ENCODE measurements around the gene PABPC3. TPM values are rescaled to one million over a fixed set of nuclear protein-coding genes. Genes with fewer than 3 reads are reported as not detected.

Gene PABPC3
- total and polyA plus RNA-seq, 2 of the 4 experiments (the other 2 are of a cell fraction), result 0.15 to 0.18 TPM

GRCh38 chr13:25137788-25138115 lies 41.8 kb downstream of the PABPC3 start:
- Histone ChIP-seq H2BK15ac (ENCODE audit: low read depth, low read length) (no peak overlapping the region), H3K36me3 (ENCODE audit: control insufficient read depth, insufficient read depth, low read length) (no peaks in the 10 kb centered on the region), H3K4me2 (ENCODE audit: low read depth, low read length) (no peak overlapping the region), H3K27ac (ENCODE audit: insufficient read depth, low read length) (no peak overlapping the region), H2AK5ac (ENCODE audit: low read depth, low read length) (no peak overlapping the region), H2BK20ac (ENCODE audit: low read depth, low read length) (no peak overlapping the region), H3K4ac (ENCODE audit: low read depth, low read length) (no peak overlapping the region), H4K5ac (ENCODE audit: low read depth, low read length) (no peak overlapping the region), H3K14ac (replicated peaks; ENCODE audit: low read depth, low read length) (no peak overlapping the region), H3K9me1 (ENCODE audit: insufficient read depth, low read length) (no peaks in the 10 kb centered on the region), H2BK5ac (ENCODE audit: low read depth, low read length, poor library complexity, severe bottlenecking) (no peak overlapping the region), H2BK120ac (ENCODE audit: low read depth, low read length) (no peak overlapping the region), H2AFZ (replicated peaks; ENCODE audit: low read length, poor library complexity) (no peak overlapping the region), H3K4me3 (ENCODE audit: insufficient read depth, low read depth, low read length) (no peak overlapping the region), H3K56ac (ENCODE audit: extremely low read depth, insufficient read depth, low read length) (no peak overlapping the region), H3K9me3 (ENCODE audit: control insufficient read depth, insufficient read depth, low read length) (no peaks in the 10 kb centered on the region), H3K18ac (ENCODE audit: low read depth, low read length) (no peak overlapping the region), H3K27me3 (ENCODE audit: control insufficient read depth, insufficient read depth, low read length) (peaks cover 8% of the 10 kb centered on the region), H4K20me1 (ENCODE audit: insufficient read depth, low read length) (no peaks in the 10 kb centered on the region), H4K91ac (ENCODE audit: insufficient read depth, low read depth, low read length) (no peak overlapping the region), H3K79me1 (ENCODE audit: low read depth in 1 of 2, low read length in 2 of 2) (no peaks in the 10 kb centered on the region), H3K23ac (ENCODE audit: low read depth, low read length) (no peak overlapping the region), H2AK9ac (replicated peaks; ENCODE audit: low read depth, low read length, poor library complexity) (no peak overlapping the region), H4K8ac (ENCODE audit: low read depth in 2 of 2, low read length in 2 of 2) (no peak overlapping the region), H3K9ac (ENCODE audit: low read depth, low read length) (no peak overlapping the region), H3K4me1 (ENCODE audit: control insufficient read depth, insufficient read depth, low read length) (no peaks in the 10 kb centered on the region)
- in situ Hi-C loops (cut with MboI; ENCODE audit: low sequenced_read_pairs), result no loop called here
- WGBS, 2 experiments (ENCODE audit: extremely low coverage in 2 of 2, insufficient read length in 1 of 2), result no CpG with 5 or more reads among the region's 3 CpGs
- no TSS peak for BruUV-seq (replicated peaks)
- ChIA-PET POLR2A (ENCODE audit: unreplicated experiment) (no interaction called here), CTCF (no interaction called here)
- dilution Hi-C loops (cut with HindIII; ENCODE audit: low sequenced_read_pairs, unreplicated experiment), result no loop called here
- intact Hi-C loops (cut with micrococcal nuclease), result no loop called here
- no peak for ATAC-seq (ENCODE audit: low read depth)
- no peak for TF ChIP-seq MXI1 (IDR thresholded peaks at IDR 0.05; ENCODE audit: borderline replicate concordance, low read depth, low read length)
- TF ChIP-seq POLR2A (IDR thresholded peaks at IDR 0.05; ENCODE audit: low read depth, low read length), result no peak
- TF ChIP-seq, protein P1, sequence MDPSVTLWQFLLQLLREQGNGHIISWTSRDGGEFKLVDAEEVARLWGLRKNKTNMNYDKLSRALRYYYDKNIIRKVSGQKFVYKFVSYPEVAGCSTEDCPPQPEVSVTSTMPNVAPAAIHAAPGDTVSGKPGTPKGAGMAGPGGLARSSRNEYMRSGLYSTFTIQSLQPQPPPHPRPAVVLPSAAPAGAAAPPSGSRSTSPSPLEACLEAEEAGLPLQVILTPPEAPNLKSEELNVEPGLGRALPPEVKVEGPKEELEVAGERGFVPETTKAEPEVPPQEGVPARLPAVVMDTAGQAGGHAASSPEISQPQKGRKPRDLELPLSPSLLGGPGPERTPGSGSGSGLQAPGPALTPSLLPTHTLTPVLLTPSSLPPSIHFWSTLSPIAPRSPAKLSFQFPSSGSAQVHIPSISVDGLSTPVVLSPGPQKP (IDR thresholded peaks at IDR 0.05; ENCODE audit: borderline replicate concordance, low read depth, low read length), result no peak
- no peak for TF ChIP-seq NFE2L2 (IDR thresholded peaks at IDR 0.05; ENCODE audit: low read depth, low read length)
- TF ChIP-seq, protein P2, sequence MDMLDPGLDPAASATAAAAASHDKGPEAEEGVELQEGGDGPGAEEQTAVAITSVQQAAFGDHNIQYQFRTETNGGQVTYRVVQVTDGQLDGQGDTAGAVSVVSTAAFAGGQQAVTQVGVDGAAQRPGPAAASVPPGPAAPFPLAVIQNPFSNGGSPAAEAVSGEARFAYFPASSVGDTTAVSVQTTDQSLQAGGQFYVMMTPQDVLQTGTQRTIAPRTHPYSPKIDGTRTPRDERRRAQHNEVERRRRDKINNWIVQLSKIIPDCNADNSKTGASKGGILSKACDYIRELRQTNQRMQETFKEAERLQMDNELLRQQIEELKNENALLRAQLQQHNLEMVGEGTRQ (IDR thresholded peaks at IDR 0.05; ENCODE audit: low read depth, low read length), result no peak
- no peak for TF ChIP-seq RFX5 (IDR thresholded peaks at IDR 0.05; ENCODE audit: low read depth, low read length)
- TF ChIP-seq MAZ (IDR thresholded peaks at IDR 0.05; ENCODE audit: borderline replicate concordance, low read depth, low read length), result no peak
- no peak for TF ChIP-seq CHD1 (IDR thresholded peaks at IDR 0.05; ENCODE audit: low read depth, low read length)
- no peak for TF ChIP-seq BHLHE40 (IDR thresholded peaks at IDR 0.05; ENCODE audit: low read depth, low read length)
- no peak for DNase-seq

Data from IMR-90 (cell line).